ENCODE measurements around the gene SRSF6.

The SRSF6 gene

DNA sequence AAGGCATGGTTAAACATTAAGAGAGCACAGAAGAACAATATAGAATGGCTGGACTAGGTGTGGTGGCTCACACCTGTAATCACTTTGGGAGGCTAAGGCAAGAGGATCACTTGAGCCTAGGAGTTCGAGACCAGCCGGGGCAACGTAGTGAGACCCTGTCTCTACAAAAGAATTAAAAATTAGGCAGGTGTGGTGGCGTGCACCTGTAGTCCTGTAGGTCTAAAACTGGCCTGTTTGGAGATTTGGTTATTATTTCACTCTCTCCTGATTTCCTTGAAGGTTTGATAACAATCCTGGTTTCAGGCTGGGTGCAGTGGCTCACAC, 15.6 kb downstream of the SRSF6 start:
- no peak overlapping the region for H3K4me3 ChIP-seq (ENCODE audit: low read length)
- 0 out of 2 replicates have a peak, but pooled peaks cover 3% of the 10 kb centered on the region for H3F3A ChIP-seq (ENCODE audit: control insufficient read depth, insufficient read depth)
- H3K9me3 ChIP-seq (ENCODE audit: control insufficient read depth, insufficient read depth, low read length) = no peaks in the 10 kb centered on the region
- H3K79me2 ChIP-seq (ENCODE audit: control insufficient read depth, low read length) = no peaks in the 10 kb centered on the region
- H3K36me3 ChIP-seq (ENCODE audit: control insufficient read depth, low read length) = no peaks in the 10 kb centered on the region
- H3K27me3 ChIP-seq (ENCODE audit: control insufficient read depth, low read length) = peaks cover 6% of the 10 kb centered on the region
- TF ChIP-seq EZH2phosphoT487 (IDR thresholded peaks at IDR 0.05; ENCODE audit: borderline replicate concordance, low read length) = no peak
- TF ChIP-seq, protein P1, sequence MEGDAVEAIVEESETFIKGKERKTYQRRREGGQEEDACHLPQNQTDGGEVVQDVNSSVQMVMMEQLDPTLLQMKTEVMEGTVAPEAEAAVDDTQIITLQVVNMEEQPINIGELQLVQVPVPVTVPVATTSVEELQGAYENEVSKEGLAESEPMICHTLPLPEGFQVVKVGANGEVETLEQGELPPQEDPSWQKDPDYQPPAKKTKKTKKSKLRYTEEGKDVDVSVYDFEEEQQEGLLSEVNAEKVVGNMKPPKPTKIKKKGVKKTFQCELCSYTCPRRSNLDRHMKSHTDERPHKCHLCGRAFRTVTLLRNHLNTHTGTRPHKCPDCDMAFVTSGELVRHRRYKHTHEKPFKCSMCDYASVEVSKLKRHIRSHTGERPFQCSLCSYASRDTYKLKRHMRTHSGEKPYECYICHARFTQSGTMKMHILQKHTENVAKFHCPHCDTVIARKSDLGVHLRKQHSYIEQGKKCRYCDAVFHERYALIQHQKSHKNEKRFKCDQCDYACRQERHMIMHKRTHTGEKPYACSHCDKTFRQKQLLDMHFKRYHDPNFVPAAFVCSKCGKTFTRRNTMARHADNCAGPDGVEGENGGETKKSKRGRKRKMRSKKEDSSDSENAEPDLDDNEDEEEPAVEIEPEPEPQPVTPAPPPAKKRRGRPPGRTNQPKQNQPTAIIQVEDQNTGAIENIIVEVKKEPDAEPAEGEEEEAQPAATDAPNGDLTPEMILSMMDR (IDR thresholded peaks at IDR 0.05; ENCODE audit: low read depth, low read length, poor library complexity, severe bottlenecking) = no peak
- no peak overlapping the region for H3K27ac ChIP-seq (ENCODE audit: low read depth, low read length)
- no peaks in the 10 kb centered on the region; the same call in 1 of the 2 replicates for H3K4me1 ChIP-seq (ENCODE audit: control insufficient read depth, low read length)
- no peak overlapping the region for H3K4me2 ChIP-seq (ENCODE audit: low read length)
- no peaks in the 10 kb centered on the region for H4K20me1 ChIP-seq (ENCODE audit: control insufficient read depth, insufficient read depth, low read depth, low read length)
- no peaks in the 10 kb centered on the region for H3K9me2 ChIP-seq (replicated peaks; ENCODE audit: control insufficient read depth, low read length)

DNA sequence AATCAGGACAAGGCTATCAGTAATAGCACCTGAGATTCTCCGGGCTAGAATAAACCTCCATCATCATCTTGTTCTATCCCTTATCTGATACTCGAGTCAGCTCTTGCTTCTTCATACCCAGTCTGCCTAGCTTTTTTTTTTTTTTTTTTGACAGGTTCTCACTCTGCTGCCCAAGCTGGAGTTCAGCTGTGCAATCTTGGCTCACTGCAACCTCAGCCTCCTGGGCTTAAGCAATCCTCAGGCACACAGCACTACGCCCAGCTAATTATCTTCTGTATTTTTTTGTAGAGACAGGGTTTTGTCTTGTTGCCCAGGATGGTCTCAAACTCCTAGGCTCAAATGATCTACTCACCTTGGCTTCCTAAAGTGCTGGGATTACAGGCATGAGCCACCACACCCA, 19.5 kb downstream of the SRSF6 start:
- Histone ChIP-seq H3K9me2 (replicated peaks; ENCODE audit: control insufficient read depth, low read length) (no peaks in the 10 kb centered on the region), H3K4me3 (ENCODE audit: low read length) (no peak overlapping the region), H3K9me3 (ENCODE audit: control insufficient read depth, insufficient read depth, low read length) (no peaks in the 10 kb centered on the region; the same call in 1 of the 2 replicates), H3K27me3 (ENCODE audit: control insufficient read depth, low read length) (peaks cover 12% of the 10 kb centered on the region), H3K27ac (ENCODE audit: low read depth, low read length) (no peak overlapping the region), H4K20me1 (ENCODE audit: control insufficient read depth, insufficient read depth, low read depth, low read length) (no peaks in the 10 kb centered on the region), H3F3A (ENCODE audit: control insufficient read depth, insufficient read depth) (no peaks in the 10 kb centered on the region), H3K4me1 (ENCODE audit: control insufficient read depth, low read length) (no peaks in the 10 kb centered on the region; the same call in 1 of the 2 replicates), H3K4me2 (ENCODE audit: low read length) (no peak overlapping the region), H3K79me2 (ENCODE audit: control insufficient read depth, low read length) (no peaks in the 10 kb centered on the region), H3K36me3 (ENCODE audit: control insufficient read depth, low read length) (no peaks in the 10 kb centered on the region)
- no peak for TF ChIP-seq EZH2phosphoT487 (IDR thresholded peaks at IDR 0.05; ENCODE audit: borderline replicate concordance, low read length)
- TF ChIP-seq, protein P1 (IDR thresholded peaks at IDR 0.05; ENCODE audit: low read depth, low read length, poor library complexity, severe bottlenecking) = no peak

DNA sequence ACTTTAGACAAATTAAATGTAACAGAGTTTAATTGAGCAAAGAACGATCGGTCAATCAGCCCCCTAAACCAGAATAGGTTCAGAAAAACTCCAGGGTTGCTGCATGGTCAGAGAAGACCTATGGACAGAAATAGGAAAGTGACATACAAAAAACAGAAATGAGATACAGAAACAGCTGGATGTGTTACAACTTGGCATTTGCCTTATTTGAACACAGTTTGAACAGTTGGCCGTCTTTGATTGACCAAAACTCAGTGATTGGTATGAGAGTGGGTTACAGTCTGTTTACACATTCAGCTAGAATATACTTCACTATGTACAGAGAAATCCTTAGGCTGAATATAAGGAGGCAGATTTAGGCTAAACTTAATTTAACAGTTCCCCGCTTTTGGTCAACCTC, 19.9 kb downstream of the SRSF6 start:
- H3K79me2 ChIP-seq (ENCODE audit: control insufficient read depth, low read length) = no peaks in the 10 kb centered on the region
- H3K4me3 ChIP-seq (ENCODE audit: low read length) = no peak overlapping the region
- H3F3A ChIP-seq (ENCODE audit: control insufficient read depth, insufficient read depth) = no peaks in the 10 kb centered on the region
- no peak overlapping the region for H3K27ac ChIP-seq (ENCODE audit: low read depth, low read length)
- no peaks in the 10 kb centered on the region; the same call in 1 of the 2 replicates for H3K9me3 ChIP-seq (ENCODE audit: control insufficient read depth, insufficient read depth, low read length)
- H3K9me2 ChIP-seq (replicated peaks; ENCODE audit: control insufficient read depth, low read length) = no peaks in the 10 kb centered on the region
- TF ChIP-seq, protein P1 (IDR thresholded peaks at IDR 0.05; ENCODE audit: low read depth, low read length, poor library complexity, severe bottlenecking) = no peak
- TF ChIP-seq EZH2phosphoT487 (IDR thresholded peaks at IDR 0.05; ENCODE audit: borderline replicate concordance, low read length) = no peak
- no peak overlapping the region for H3K4me2 ChIP-seq (ENCODE audit: low read length)
- no peaks in the 10 kb centered on the region for H3K36me3 ChIP-seq (ENCODE audit: control insufficient read depth, low read length)
- no peaks in the 10 kb centered on the region; the same call in 1 of the 2 replicates for H3K4me1 ChIP-seq (ENCODE audit: control insufficient read depth, low read length)
- no peaks in the 10 kb centered on the region for H4K20me1 ChIP-seq (ENCODE audit: control insufficient read depth, insufficient read depth, low read depth, low read length)
- peaks cover 12% of the 10 kb centered on the region for H3K27me3 ChIP-seq (ENCODE audit: control insufficient read depth, low read length)

Measured in DOHH2 (cell line).